HEK293T (cell line): Measurements from ENCODE around the gene FST.

Experiments
- CTCF ChIA-PET: fragments of 350-600 bp; formaldehyde crosslinking; extraction: SDS; loops from one replicate; lab custom pipeline; 2021; ENCODE audit warnings: antibody characterized with exemption, inconsistent platforms; lab: Yijun Ruan, JAX
- POLR2A ChIA-PET: fragments of 350-600 bp; formaldehyde crosslinking; extraction: SDS; loops from one replicate; lab custom pipeline; 2020; ENCODE audit warnings: antibody characterized with exemption, inconsistent platforms; lab: Yijun Ruan, JAX
- DNase-seq: peaks from one replicate; pipeline ENCODE4 v3.0.0; 2012; ENCODE audit warnings: mixed read lengths; ENCODE audit errors: extremely low spot score
- BHLHE40 ChIP-seq: fragments of 450-650 bp; IDR thresholded peaks from 2 replicates; pipeline ENCODE4 v1.6.1; 2016; ENCODE audit warnings: mild to moderate bottlenecking, moderate library complexity, borderline replicate concordance
- CTBP1 ChIP-seq: fragments of 450-650 bp; IDR thresholded peaks from 2 replicates; pipeline ENCODE4 v1.6.1; 2016; ENCODE audit warnings: borderline replicate concordance
- ELF4 ChIP-seq: fragments of 450-650 bp; IDR thresholded peaks from 2 replicates; pipeline ENCODE4 v1.6.1; 2017; ENCODE audit warnings: antibody characterized with exemption
- FOXA1 ChIP-seq: fragments of 450-650 bp; IDR thresholded peaks from 2 replicates; pipeline ENCODE4 v1.6.1; 2016; ENCODE audit warnings: mild to moderate bottlenecking
- FOXK2 ChIP-seq: fragments of 450-650 bp; IDR thresholded peaks from 2 replicates; pipeline ENCODE4 v1.6.1; 2016; ENCODE audit warnings: mild to moderate bottlenecking
- HDGF ChIP-seq: fragments of 450-650 bp; IDR thresholded peaks from 2 replicates; pipeline ENCODE4 v1.6.1; 2017; ENCODE audit warnings: antibody characterized with exemption, borderline replicate concordance
- L3MBTL2 ChIP-seq: fragments of 450-650 bp; conservative IDR thresholded peaks from 2 replicates; pipeline ENCODE4 v1.6.1; 2016; ENCODE audit warnings: mild to moderate bottlenecking
- LEF1 ChIP-seq: fragments of 450-650 bp; IDR thresholded peaks from 2 replicates; pipeline ENCODE4 v1.6.1; 2017; ENCODE audit warnings: mild to moderate bottlenecking, borderline replicate concordance
- NFRKB ChIP-seq: fragments of 450-650 bp; IDR thresholded peaks from 2 replicates; pipeline ENCODE4 v1.6.1; 2016; ENCODE audit warnings: mild to moderate bottlenecking, moderate library complexity
- SP1 ChIP-seq: fragments of 450-650 bp; IDR thresholded peaks from 2 replicates; pipeline ENCODE4 v1.6.1; 2017
- SUZ12 ChIP-seq: fragments of 450-650 bp; IDR thresholded peaks from 2 replicates; pipeline ENCODE4 v1.6.1; 2016; ENCODE audit warnings: mild to moderate bottlenecking
- TARDBP ChIP-seq: fragments of 450-650 bp; IDR thresholded peaks from 2 replicates; pipeline ENCODE4 v1.6.1; 2016
- ZNF384 ChIP-seq: fragments of 450-650 bp; IDR thresholded peaks from 2 replicates; pipeline ENCODE4 v1.6.1; 2016
- TF ChIP-seq, protein P1 (sequence below): fragments of 450-650 bp; IDR thresholded peaks from 2 replicates; pipeline ENCODE4 v1.6.1; 2016

Gene FST

DNA sequence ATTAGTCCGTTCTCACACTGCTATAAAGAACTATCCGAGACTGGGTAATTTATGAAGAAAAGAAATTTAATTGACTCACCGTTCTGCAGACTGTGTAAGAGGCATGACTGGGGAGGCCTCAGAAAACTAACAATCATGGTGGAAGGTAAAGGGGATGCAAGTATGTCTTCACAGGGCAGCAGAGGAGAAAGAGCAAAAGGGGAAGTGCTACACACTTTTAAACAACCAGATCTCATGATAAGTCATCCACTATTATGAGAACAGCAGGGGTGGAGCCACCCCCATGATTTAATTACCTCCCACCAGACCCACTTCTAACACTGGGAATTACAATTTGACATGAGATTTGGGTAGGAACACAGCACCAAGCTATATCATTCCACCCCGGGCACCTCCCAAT lies 26.6 kb downstream of the FST start:
- no peak for DNase-seq
- POLR2A ChIA-PET = no interaction called here

DNA sequence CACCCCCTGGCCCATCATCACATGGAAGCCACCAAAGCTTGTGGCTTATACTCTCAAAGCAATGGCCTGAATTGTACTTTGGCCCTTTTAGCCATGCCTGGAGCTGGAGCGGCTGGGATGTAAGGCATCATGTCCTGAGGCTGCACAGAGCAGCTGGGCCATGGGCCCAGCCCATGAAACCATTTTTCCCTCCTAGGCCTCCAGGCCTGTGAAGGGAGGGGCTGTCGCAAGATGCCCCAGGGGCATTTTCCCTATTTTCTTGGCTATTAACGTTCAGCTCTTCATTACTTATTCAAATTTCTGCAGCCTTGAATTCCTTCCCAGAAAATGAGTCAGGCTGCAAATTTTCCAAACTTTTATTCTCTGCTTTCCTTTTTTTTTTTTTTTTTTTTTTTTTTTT lies 27.7 kb downstream of the FST start:
- POLR2A ChIA-PET = no interaction called here
- TF ChIP-seq FOXA1 = no peak
- CTCF ChIA-PET = no interaction called here
- DNase-seq = no peak

More for the DNA sequence above, 26.6 kb downstream of the FST start:
- CTCF ChIA-PET = no interaction called here
- TF ChIP-seq, protein P1, sequence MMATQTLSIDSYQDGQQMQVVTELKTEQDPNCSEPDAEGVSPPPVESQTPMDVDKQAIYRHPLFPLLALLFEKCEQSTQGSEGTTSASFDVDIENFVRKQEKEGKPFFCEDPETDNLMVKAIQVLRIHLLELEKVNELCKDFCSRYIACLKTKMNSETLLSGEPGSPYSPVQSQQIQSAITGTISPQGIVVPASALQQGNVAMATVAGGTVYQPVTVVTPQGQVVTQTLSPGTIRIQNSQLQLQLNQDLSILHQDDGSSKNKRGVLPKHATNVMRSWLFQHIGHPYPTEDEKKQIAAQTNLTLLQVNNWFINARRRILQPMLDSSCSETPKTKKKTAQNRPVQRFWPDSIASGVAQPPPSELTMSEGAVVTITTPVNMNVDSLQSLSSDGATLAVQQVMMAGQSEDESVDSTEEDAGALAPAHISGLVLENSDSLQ = no peak
- no peak for TF ChIP-seq SP1
- TF ChIP-seq FOXA1 = no peak
- no peak for TF ChIP-seq FOXK2
- no peak for TF ChIP-seq ELF4
- no peak for TF ChIP-seq CTBP1
- no peak for TF ChIP-seq BHLHE40

DNA sequence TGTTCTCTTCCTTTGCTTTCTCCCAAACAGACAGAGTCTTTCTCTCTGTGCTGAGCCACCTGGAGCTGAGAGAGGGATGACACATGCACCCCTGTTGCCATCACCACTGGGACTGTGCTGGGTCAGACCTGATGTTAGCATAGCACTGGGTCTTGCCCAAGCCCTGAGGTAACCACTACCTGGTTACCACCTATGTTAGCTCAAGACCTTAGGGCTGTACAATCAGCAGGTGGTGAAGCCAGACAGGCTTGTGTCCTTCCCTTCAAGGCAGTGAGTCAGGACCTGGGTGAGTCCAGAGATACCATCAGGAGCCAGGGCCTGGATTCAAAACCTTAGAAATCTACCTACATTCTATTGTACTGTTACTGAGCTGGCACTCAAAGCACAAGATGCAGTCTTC lies 32.1 kb downstream of the FST start:
- POLR2A ChIA-PET = no interaction called here
- CTCF ChIA-PET = no interaction called here
- no peak for TF ChIP-seq ELF4
- TF ChIP-seq FOXA1 = no peak
- TF ChIP-seq HDGF = no peak
- no peak for TF ChIP-seq LEF1
- no peak for TF ChIP-seq SUZ12
- no peak for TF ChIP-seq TARDBP
- TF ChIP-seq ZNF384 = no peak
- TF ChIP-seq, protein P1 = no peak
- DNase-seq = no peak

DNA sequence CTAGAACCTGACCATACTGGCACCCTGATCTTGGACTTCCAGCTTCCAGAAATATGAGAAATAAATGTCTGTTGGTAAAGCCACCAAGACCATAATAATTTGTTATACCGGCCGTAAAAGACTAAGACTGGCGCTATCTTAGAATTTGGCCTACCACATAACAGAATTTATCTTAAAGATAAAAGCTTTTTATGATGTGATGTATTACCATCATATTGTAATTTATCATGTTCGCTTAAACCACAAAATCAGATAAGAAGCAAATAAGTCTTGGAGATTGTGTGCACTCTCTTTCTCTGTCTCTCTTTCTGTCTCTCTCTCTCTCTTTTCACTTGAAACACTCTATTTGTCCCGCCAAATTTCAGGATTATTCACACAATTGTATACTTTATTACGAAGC lies 35.6 kb downstream of the FST start:
- POLR2A ChIA-PET = no interaction called here
- CTCF ChIA-PET = no interaction called here
- DNase-seq = no peak

DNA sequence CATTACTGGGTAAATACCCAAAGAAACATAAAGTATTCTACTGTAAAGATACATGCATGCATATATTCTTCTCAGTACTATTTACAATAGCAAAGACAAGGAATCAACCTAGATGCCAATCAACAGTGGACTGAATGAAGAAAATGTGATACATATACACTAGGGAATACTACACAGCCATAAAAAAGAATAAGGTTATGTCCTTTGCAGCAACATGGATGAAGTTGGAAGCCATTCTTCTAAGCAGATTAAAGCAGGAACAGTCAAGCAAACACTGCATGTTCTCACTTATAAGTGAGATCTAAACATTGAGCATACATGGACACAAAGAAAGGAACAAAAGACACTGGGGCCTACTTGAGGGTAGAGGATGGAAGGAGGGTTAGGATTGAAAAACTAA lies 40.4 kb downstream of the FST start:
- no peak for DNase-seq
- ChIA-PET POLR2A (no interaction called here), CTCF (no interaction called here)
- no peak for TF ChIP-seq SP1
- TF ChIP-seq, protein P1 = no peak

More for the DNA sequence above, 35.6 kb downstream of the FST start:
- no peak for TF ChIP-seq LEF1
- no peak for TF ChIP-seq BHLHE40
- no peak for TF ChIP-seq L3MBTL2
- no peak for TF ChIP-seq FOXA1
- no peak for TF ChIP-seq NFRKB
- TF ChIP-seq ZNF384 = no peak
- TF ChIP-seq SP1 = no peak
- no peak for TF ChIP-seq CTBP1
- TF ChIP-seq, protein P1 = no peak
- TF ChIP-seq TARDBP = no peak
- no peak for TF ChIP-seq HDGF
- TF ChIP-seq ELF4 = no peak
- TF ChIP-seq SUZ12 = no peak
- no peak for TF ChIP-seq FOXK2
